ENCODE data around the gene C17orf107.
A peak's percentile ranks its signal among the peaks of the same experiment; 100 is the strongest.
"Not testable (repeated sequence)": the region's sequence is repeated elsewhere in the genome, so short reads cannot be mapped to it uniquely, and the experiment has no call there.

C17orf107 gene

DNA sequence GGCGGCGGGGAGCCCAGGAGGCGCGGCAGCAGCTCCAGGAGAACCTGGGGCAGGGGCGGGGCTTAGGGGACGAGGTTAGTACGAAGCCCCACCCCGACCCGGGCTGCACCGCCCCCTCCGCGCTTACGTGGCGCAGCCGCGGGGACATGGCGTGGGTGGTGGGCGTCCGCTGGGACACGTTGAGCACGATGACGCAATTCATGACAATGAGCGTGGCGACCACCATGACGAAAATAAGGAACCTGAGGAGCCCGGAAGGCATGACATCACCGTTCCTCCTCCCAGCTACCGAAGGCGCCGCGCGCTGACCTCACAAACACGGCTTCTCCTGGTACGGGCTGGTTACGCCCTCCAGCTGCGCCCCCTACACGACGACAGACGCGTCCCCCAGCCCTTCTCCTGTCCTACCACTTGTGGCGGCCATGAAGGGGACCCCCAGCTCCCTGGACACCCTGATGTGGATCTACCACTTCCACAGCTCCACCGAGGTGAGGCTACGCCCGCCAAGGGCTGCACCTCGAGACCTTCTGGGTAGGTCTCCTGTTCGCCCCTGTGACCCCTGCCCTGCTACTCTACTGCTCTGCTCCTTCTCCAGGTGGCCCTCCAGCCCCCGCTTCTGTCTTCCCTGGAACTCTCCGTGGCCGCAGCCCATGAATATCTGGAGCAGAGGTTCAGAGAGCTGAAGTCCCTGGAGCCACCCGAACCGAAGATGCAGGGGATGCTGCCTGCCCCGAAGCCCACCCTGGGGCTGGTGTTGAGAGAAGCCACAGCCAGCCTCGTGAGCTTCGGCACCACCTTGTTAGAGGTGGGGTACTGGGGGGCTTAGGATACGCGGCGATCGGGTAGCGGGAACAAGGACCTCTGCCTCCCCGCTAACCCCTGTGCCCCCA is at the start of gene C17orf107:
C17orf107 (plus strand) TSS at position 196 of the 890 bp plus-strand sequence; CDS start at position 423, 227 bp downstream.
- DNase-seq, result peak; percentile 95

DNA sequence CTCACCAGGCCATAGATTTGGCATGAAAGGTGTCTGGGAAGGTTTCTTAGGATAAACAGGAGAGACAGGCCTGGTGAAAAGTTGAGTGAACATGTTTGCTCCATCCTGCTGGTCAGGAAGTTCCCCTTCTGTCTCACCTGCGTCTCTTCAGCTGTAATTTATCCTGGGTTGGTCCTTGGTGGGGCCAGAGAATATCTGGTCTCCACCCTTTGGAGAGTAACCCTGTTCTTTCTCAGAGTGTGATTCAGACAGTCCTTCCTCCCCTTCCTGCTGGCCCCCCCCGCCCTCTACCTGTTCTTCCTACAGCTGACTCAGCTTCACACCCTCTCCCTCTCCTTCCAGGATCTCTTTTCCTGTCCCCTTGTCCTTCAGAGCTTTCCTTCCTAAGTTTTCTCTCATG is 49.1 kb upstream of the C17orf107 start:
- no peak for DNase-seq

DNA sequence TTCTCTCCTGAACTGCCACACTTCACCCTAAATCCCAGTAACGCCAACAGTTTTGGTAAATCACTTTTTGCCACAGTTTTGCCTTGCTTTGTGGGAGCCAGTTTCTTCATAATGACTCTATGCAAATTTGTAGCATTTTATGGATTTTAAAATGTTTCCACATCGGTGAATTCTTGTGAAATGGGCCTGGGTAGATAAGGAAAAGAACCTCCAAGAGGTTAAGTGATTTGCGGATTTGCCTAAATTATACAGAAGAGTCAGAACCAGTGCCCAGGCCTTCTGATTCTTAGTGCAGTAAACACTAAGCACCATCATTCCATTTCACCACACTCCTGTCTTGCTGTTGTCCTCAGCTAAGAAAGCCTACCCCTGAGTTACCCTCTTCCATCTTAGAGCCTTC is 48.3 kb upstream of the C17orf107 start:
- no peak for DNase-seq

DNA sequence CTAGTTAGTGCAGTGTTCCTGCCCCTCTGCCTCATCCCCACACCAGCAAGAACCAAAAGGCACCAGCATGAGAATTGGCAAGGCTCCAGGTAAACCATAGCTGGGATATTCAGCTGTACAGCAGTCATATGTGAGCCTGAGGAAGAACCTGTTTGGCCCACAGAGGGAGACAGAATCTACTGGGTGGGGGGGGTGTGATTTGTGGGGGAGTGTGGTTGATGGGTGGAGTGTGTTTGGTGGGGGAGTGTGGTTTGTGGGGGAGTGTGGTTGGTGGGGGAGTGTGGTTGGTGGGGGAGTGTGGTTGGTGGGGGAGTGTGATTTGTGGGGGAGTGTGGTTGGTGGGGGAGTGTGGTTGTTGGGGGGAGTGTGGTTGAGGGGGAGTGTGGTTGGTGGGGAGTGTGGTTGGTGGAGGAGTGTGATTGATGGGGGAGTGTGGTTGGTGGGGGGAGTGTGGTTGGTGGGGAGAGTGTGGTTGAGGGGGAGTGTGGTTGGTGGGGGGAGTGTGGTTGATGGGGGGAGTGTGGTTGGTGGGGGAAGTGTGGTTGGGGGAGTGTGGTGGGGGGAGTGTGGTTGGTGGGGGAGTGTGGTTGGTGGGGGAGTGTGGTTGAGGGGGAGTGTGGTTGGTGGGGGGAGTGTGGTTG is 46.6 kb upstream of the C17orf107 start:
- DNase-seq, result no peak

DNA sequence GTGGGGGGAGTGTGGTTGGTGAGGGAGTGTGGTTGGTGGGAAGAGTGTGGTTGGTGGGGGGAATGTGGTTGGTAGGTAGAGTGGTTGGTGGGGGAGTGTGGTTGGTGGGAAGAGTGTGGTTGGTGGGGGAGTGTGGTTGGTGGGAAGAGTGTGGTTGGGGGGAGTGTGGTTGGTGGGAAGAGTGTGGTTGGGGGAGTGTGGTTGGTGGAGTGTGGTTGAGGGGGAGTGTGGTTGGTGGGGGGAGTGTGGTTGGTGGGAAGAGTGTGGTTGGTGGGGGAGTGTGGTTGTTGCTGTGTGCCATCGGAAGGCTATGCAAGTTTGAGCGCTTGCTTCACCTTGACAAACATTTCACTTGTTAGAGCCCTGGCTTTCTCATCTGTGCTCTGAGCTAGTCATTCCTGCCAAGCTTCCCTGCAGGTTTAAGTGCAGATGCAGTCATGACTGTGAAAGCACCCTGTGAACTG is 46.1 kb upstream of the C17orf107 start:
- DNase-seq, result no peak

DNA sequence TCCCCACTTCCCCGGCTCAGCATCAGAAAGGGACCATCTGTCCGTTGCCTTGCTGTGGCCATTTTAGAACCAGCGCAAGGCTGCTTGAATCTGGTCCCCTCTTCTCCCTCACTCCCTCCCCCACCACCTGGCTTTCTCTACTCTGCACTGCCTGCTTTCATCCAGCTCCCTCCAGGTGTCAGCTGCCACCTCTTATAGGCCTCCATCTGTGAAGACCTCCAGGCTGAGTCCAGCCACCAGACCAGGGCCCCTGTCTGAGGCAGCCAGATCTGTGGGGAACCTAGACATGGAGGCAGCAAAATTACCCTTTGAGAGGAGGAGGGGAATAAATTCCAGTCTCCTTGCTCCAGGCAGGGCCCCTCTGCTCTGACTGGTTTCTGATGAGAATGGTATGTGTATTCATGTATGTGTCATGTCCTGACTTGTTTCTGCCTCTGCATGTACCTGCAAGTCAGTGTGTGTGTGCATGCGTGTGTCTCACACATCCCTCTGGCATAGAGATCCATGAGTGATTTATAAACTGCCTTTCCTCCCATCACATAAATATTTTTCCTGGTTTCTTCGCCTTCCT is 45.1 kb upstream of the C17orf107 start:
- no peak for DNase-seq

DNA sequence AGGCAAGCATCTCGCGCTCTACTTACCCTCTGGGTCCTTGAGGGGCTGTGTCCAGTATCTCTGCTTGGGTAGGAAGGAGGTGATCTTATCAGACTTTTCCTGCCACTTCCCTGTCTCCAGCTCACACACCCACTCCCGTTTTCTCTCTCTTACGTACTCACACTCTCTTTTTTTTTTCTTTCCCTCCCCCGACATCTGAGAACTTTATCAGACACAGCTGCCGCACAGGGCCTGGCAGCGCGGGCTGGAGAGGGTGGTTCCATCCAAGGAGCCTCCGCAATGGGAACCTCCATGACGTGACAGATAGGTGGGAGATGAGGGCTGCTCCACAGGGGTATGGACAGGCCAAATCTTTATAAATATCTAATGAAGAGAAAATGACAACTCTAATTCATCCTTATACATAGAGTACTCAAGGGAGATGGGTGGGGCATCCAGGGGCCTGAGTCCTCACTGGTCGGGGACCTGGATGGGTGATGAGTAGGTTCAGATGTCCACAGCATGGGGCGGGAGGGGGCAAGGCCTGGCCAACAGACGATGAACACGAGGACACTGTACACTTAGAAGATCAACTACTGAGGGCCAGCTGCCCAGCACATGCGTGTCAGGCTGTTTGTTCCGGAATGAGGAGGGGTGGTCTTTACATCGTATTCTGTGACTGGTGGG is 42.9 kb upstream of the C17orf107 start:
- no peak for DNase-seq

DNA sequence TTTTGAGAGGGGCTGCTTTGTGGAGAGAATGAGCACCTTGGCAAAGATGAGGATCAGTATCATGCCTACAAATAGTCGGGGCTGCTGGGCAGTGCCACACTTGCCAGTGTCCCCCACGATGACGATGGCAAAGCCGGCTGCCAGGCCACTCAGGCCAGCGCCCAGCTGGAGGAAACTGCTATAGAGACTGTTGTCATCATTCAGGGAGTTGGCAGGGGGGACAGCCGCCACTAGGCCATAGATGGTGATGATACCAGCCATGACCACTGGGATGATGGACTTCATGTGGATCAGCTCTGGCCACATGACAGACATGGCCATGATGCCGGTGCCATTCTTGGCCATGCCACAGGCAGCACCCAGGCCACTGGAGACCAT is 42.4 kb upstream of the C17orf107 start:
- no peak for DNase-seq

DNA sequence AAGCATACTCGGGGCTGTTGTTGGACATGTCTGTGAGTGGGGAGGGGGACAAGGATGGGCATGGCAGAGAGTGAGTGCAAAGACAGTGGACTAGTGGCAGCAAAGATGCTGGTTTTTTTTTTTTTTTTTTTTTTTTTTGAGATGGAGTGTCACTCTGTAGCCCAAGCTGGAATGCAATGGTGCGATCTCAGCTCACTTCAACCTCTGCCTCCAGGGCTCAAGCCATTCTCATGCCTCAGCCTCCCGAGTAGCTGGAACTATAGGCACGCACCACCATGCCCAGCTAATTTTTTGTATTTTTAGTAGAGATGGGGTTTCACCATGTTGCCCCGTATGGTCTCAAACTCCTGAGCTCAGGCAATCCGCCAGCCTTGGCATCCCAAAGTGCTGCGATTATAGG is 42.0 kb upstream of the C17orf107 start:
- DNase-seq, result not testable (repeated sequence)

DNA sequence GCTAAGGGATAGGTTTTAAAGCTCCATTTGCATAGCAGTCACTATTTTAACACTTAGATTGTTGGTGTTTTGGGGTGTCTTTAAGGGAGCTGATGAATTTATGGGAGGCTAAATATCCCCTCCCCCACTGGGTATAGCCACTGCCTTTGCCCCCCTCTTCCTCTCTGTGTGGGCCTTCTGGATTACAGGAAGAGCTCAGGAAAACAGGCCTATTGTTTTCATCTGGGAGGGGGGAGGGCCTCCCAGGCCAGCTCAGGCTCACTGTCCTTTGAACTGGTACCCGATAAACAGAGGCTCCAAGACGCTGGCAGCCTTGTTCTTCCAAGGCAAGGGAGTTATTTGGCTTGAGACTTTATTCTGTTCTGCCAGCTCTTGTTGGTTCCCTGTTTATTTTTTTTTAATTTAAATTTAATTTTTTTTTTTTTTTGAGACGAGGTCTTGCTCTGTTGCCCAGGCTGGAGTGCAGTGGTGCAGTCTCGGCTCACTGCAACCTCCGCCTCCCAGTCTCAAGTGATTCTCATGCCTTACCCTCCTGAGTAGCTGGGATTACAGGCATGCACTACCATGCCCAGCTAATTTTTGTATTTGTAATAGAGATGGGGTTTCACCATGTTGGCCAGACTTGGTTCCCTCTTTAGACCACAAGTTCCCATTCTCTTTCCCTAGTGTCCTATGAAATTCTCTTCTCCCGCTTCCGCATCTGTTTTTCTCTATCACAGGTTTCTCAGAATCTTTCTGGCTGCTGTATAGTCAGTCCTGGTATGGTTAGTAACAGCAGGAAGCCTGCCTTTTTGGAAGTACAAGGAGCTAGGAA is 41.1 kb upstream of the C17orf107 start:
- no peak for DNase-seq

DNA sequence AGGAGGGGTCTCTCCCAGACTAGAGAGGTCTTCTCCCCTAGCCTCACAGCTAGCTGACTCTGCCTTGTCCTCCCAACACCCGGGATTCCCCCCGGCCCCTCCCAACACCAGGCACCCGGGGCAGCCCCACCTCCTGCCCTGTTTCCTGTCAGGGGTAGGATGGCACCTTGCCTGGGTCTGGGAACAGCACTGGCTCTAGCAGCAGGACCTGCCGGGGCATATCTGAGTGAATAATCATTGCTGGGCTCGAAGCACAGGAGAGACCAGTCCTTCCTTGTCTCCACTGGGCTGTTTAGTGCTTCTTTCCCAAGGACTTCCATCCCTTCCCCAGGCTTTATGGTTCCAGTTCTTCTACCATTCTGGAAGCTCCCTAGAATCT is 40.5 kb upstream of the C17orf107 start:
- no peak for DNase-seq

DNA sequence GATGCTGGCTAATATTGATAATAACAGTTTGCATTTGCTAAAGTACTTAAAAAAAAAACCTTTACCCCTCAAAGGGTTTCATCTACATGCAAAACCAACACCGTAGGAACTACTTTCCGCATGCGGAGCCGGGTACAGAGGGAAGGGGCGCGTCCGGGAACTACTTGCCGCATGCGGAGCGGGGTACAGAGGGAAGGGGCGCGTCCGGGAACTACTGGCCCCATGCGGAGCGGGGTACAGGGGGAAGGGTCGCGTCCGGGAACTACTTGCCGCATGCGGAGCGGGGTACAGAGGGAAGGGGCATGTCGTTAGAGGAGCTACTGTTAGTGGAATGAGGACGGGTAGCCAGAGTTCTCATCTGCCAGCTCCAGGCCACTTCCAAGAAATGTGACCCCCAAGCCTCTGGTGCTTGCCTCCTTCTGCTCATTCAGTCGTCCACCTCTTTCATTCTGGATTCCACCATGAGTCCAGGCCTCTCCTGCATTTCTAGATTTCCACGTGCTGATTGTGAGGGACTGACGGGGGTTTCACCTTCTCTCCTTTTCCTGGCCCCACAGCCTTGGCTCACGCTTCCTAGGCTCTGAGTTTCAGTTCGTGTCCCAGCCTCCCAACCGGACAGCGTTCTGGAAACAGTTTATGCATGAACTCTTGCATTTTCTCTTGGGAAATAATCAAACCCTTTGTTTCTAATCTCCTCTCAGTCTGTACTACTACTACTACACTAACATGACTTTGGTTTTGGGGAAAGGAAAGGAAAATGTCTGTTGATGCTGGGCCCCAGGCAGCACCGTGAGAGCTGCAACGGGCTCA is 39.3 kb upstream of the C17orf107 start:
- DNase-seq, result no peak

DNA sequence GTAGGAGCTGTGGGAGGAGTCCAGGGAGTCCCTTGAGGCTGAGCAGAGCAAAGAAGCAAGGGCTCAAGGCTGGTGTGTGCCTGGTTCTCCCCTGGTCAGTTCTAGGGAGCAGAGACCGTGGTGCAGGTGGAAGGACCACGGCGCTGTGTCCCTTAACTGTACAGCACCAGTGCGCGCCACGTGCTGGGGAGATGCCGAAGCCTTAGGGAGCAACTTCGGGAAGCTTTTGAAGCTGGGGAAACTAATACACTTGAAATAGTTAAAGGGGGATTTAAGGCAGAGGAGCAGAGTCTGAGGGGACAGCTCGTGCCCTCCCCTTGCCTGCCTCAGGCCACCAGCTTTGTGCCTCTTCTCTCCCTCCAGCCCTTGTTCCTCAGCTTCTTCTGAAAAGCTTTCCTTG is 38.7 kb upstream of the C17orf107 start:
- DNase-seq, result no peak

DNA sequence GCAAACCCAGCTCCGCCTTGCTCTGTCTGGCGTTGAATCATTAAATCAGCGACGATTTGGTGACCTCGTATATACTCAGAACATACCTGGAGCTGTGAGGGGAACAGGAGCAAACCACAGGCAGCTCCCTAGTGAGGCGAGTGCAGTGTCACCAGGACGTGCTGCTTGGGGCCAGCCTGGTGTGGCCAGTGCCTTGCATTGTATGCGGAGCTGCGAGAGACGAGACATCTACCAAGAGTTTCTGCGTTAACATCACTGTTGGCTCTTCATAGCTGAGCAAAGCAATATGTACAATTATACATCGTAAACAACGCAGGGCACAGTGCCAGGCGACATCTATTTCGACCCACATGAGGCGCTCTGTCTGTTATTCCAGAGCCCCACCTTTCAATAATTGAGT is 38.3 kb upstream of the C17orf107 start:
- DNase-seq, result no peak

DNA sequence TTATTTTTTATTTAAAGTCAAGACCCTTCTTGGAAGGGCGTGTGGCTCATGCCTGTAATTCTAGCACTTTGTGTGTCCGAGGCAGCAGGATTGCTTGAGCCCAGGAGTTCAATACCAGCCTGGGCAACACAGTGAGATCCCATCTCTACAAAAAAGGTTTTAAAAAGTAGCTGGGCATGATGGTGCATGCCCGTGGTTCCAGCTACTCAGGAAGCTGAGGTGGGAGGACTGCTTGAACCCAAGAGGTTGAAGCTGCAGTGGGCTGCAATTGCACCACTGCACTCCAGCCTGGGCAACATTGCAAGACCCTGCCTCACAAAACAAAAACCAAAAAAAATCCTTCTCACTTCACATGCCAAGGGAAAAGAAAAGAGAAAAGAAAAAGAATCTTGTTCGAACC is 36.6 kb upstream of the C17orf107 start:
- no peak for DNase-seq

DNA sequence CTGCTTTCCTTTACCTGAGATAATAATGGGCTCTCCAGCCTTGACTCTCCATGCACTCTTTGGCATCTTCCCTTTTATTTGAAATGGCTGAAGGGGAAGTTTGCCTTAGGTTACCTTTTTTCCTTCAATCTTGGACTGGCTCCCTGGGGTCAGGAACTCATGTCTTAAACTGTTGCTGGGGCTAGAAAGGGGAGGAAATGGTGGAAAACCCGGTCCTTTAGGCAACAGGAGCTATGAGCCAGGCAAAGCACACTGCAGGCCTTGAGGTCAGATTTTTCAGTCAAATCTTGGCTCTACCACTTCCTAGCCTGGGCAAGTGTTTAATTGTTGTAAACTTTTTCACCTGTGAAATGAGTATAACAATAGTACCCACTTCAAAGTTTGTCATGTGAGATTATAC is 36.0 kb upstream of the C17orf107 start:
- no peak for DNase-seq

DNA sequence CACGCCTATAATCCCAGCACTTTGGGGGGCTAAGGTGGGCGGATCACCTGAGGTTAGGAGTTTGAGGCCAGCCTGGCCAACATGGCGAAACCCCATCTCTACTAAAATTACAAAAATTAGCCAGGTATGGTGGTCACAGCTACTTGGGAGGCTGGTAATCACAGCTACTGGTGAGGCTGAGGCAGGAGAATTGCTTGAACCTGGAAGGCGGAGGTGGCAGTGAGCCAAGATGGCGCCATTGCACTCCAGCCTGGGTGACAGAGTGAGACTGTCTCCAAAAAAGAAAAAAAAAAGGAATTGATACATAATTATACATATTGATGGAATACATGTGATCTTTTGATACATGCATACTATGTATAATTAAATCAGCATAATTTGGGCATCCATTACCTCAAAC is 31.8 kb upstream of the C17orf107 start:
- DNase-seq, result not testable (repeated sequence)

DNA sequence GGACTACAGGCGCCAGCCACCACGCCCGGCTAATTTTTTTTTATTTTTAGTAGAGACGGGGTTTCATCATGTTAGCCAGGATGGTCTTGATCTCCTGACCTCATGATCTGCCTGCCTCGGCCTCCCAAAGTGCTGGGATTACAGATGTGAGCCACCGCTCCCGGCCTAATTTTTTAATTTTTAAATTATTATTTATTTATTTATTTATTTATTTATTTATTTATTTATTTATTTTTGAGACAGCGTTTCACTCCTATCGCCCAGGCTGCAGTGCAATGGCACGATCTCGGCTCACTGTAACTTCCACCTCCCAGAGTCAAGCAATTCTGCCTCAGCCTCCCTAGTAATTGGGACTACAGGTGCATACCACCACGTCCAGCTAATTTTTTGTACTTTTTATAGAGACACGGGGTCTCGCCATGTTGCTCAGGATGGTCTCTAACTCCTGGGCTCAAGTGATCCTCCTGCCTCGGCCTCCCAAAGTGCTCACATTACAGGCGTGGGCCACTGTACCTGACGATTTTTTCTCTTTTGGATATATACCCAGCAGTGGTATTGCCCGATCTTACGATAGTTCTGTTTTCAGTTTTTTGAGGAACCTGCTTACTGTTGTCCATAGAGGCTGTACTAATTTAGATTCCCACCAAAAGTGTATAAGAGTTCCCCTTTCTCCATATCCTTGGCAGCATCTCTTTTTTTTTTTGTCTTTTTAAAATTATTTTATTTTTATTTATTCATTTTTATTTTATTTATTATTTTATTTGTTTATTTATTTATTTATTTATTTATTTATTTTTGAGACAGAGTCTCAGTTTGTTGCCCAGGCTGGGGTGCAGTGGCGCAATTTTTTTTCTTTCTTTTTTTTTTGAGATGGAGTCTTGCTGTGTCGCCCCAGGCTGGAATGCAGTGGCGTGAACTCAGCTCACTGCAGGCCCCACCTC is 30.0 kb upstream of the C17orf107 start:
- DNase-seq, result not testable (repeated sequence)

DNA sequence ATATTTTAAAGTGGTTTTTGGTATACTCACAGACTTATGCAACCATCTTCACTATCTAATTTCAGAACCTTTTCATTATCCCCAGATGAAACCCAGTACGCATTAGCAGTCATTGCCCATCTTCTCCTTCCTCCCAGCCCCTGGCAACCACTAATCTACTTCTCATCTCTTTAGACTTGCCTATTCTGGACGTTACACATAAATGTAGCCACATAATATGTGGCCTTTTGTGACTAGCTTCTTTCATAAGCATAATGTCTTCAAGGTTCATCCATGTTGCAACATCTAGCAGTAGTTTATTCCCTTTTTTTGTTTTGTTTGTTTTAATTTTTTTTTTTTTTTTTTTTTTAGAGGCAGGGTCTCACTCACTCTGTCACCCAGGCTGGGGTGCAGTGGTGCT is 28.5 kb upstream of the C17orf107 start:
- no peak for DNase-seq

DNA sequence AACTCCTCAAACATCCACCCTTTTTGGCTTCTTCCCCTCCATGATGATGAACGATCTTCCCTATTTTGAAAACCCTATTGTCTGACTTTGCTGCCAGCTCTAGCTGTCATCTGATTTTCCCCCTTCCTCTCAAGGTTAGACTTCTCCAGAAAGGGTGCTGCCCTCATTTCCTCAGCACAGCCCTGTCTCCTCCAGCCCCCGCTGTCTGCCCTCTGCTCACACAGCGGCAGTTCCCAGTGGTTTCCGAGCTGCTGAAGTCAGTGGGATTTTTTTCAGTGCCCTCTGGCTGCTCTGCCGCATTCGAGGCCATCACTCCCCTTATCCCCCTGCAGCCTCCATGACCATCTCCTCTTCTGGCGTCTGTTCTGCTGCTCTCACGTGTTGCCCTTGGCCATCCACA is 26.6 kb upstream of the C17orf107 start:
- DNase-seq, result no peak

DNA sequence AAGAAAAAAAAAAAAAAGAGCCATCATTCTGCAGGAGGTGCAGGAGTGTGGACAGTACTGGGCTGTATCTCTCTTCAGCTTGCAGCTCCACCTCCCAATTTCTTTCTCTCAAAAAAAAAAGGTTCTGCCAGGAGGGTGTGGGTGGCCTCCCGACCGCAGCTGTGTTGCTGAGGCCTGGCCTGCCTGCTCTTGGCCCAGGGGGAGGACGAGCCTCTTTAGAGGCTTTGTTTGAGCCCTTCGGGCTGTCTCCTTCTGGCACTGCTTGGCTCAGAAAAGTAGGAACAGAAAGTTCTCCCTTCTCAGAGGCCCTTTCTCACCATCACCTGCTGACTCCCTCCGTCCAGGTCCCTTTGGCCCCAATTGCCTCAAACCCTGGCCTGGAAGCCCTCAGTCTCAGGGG is 22.2 kb upstream of the C17orf107 start:
- no peak for DNase-seq
